SKM-1 treated with dmso at 0.1 percent for 144 hours (cell line): ENCODE measurements around the gene CREG2.
A peak's percentile ranks its signal among the peaks of the same experiment; 100 is the strongest.

Experiments used
- DNase-seq: peaks from one replicate; lab custom pipeline; 2025; ENCODE audit not compliant: unreplicated experiment; lab: John Stamatoyannopoulos, UW

Gene CREG2

GRCh38 chr2:101409699-101410098 lies 22.4 kb upstream of the CREG2 start:
- DNase-seq: no peak

GRCh38 chr2:101408925-101409324 lies 21.6 kb upstream of the CREG2 start:
- no peak for DNase-seq

GRCh38 chr2:101405351-101405899 lies 18.1 kb upstream of the CREG2 start:
- peak; percentile 28 for DNase-seq

GRCh38 chr2:101403745-101404144 lies 16.4 kb upstream of the CREG2 start:
- no peak for DNase-seq

GRCh38 chr2:101402630-101403029 lies 15.3 kb upstream of the CREG2 start:
- DNase-seq: no peak

- no peak for DNase-seq
Measured at GRCh38 chr2:101401906-101402305, 14.6 kb upstream of the CREG2 start.

- DNase-seq: peak; percentile 14
Measured at GRCh38 chr2:101401326-101401665, 14.0 kb upstream of the CREG2 start.

GRCh38 chr2:101400506-101401325 lies 13.4 kb upstream of the CREG2 start:
- DNase-seq: no peak

GRCh38 chr2:101400048-101400447 lies 12.7 kb upstream of the CREG2 start:
- DNase-seq: peak; percentile 6

GRCh38 chr2:101399021-101399799 lies 11.9 kb upstream of the CREG2 start:
- peak; percentile 37 for DNase-seq

- no peak for DNase-seq
Measured at GRCh38 chr2:101398116-101398821, 11.0 kb upstream of the CREG2 start.

GRCh38 chr2:101396316-101396717 lies 9.0 kb upstream of the CREG2 start:
- DNase-seq: no peak

- no peak for DNase-seq
Measured at GRCh38 chr2:101395545-101396315, 8.4 kb upstream of the CREG2 start.

- no peak for DNase-seq
Measured at GRCh38 chr2:101388232-101388631, 929 bp upstream of the CREG2 start.

GRCh38 chr2:101386599-101387150 lies 628 bp downstream of the CREG2 start:
- no peak for DNase-seq

- no peak for DNase-seq
Measured at GRCh38 chr2:101383016-101383541, 4.2 kb downstream of the CREG2 start.

GRCh38 chr2:101382442-101382841 lies 4.9 kb downstream of the CREG2 start:
- no peak for DNase-seq

- DNase-seq: no peak
Measured at GRCh38 chr2:101380376-101380775, 6.9 kb downstream of the CREG2 start.

- no peak for DNase-seq
Measured at GRCh38 chr2:101379091-101379490, 8.2 kb downstream of the CREG2 start.

- DNase-seq: no peak
Measured at GRCh38 chr2:101375653-101376052, 11.7 kb downstream of the CREG2 start.
